IPS-15b (cell line): ENCODE data around the gene RNF121.

Experiments used
- H3K27me3 ChIP-seq: one replicate; pipeline ENCODE4 v1.6.1; 2013; ENCODE audit warnings: low read length; ENCODE audit not compliant: control insufficient read depth, insufficient read depth
- H3K36me3 ChIP-seq: one replicate; pipeline ENCODE4 v1.6.1; 2013; ENCODE audit warnings: low read length; ENCODE audit not compliant: control insufficient read depth, insufficient read depth
- H3K4me1 ChIP-seq: one replicate; pipeline ENCODE4 v1.6.1; 2013; ENCODE audit warnings: mild to moderate bottlenecking, low read length; ENCODE audit not compliant: control insufficient read depth, insufficient read depth
- H3K4me3 ChIP-seq: one replicate; pipeline ENCODE4 v1.5.1; 2013; ENCODE audit warnings: low read depth, low read length
- H3K9ac ChIP-seq: one replicate; pipeline ENCODE4 v1.6.1; 2013; ENCODE audit warnings: low read depth, mild to moderate bottlenecking, low read length
- H3K9me3 ChIP-seq: one replicate; pipeline ENCODE4 v1.6.1; 2013; ENCODE audit warnings: mild to moderate bottlenecking, low read length; ENCODE audit not compliant: control insufficient read depth, insufficient read depth

Gene RNF121

DNA sequence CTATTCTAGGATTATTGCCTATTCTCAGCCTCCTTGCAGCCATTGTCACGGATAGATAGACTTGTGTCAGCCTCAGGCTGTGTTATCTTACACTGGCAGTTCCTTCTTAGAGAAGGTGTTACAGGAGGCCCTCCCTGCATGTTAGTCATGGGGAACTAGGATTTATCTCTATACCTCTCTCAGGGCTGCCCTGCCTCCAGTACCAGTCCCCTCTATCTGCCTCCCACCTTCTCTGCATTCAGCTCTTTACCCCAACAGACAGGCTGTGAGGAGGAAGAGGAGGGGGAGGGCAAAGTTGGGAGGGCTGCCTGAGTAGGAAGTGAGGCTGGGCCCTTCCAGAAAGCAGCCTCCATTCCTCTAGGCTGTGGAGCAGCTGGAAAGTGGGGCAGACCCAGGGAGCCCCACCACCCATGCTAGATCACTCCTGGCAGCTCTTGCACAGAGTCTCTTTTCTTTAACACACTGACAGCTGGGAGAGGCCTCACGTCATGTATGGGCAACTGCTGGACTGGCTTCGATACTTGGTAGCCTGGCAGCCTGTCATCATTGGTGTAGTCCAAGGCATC is 67.0 kb downstream of the RNF121 start:
- peaks cover 15% of the 10 kb centered on the region for H3K36me3 ChIP-seq
- H3K9ac ChIP-seq: no peak overlapping the region
- no peak overlapping the region for H3K4me3 ChIP-seq
- H3K27me3 ChIP-seq: no peaks in the 10 kb centered on the region
- no peaks in the 10 kb centered on the region for H3K9me3 ChIP-seq
- no peaks in the 10 kb centered on the region for H3K4me1 ChIP-seq

DNA sequence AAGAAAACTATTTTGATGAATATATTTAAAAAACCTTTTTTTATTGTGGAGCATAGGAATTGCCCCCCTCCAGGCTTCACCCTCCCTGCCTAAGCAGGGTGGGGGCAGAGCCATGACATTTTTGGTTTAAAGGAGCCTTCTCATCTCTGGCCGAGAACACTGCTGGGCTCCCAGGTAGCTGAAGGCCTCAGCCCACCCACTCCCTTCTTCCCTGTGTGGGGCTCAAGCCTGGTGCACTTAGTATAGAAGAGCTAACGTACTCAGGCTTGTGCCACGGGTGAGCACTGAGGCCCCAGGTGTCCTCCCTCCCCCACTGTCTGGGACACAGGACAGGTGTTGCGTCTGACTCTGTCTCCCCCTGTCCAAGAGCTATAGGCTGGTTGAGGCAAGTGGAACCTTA is 67.7 kb downstream of the RNF121 start:
- Histone ChIP-seq H3K9me3 (no peaks in the 10 kb centered on the region), H3K9ac (no peak overlapping the region), H3K4me1 (no peaks in the 10 kb centered on the region)

DNA sequence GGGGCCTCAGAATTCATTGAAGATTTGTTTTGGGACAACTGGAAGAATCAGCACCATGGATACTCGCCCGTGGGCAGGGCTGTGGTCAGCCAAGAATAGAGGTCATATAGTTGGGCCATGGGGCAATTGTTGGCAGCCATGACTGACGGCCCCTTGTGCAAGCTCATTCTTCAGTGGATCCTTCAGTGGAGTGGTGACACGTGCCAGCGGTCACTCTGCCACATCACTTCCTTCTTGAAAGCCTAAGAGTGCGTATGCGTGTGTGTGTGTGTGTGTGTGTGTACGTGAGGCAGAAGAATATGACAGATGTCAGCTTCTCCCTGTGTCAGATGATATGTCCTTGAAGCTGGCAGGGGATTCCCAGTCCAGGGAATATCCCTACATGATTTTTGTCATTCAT is 68.1 kb downstream of the RNF121 start:
- Histone ChIP-seq H3K9me3 (no peaks in the 10 kb centered on the region), H3K36me3 (peaks cover 26% of the 10 kb centered on the region), H3K27me3 (no peaks in the 10 kb centered on the region), H3K4me3 (no peak overlapping the region), H3K4me1 (no peaks in the 10 kb centered on the region), H3K9ac (no peak overlapping the region)

More for the DNA sequence above, 67.7 kb downstream of the RNF121 start:
- H3K27me3 ChIP-seq: no peaks in the 10 kb centered on the region
- H3K36me3 ChIP-seq: peaks cover 21% of the 10 kb centered on the region
- H3K4me3 ChIP-seq: no peak overlapping the region

DNA sequence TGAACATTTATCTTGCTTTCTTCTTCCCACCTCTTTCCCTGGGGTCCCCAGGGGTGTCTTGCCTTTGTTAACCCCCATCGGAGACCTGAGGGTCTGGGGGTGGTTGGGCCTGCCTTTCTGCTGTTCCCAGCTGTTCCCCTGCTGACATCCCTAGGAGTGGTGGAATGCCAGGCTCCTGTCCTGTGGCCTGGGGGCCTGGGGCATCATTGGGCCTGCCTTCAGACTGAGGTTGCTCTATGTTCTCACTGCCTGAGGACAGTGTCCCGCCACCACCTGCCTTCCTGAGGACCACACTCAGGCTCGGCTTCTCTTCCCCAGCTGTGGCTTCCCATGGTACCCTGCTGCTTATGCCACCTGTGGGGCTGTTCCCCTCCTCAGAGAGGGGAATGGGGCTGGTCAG is 68.7 kb downstream of the RNF121 start:
- no peak overlapping the region for H3K4me3 ChIP-seq
- H3K27me3 ChIP-seq: no peaks in the 10 kb centered on the region
- H3K9me3 ChIP-seq: no peaks in the 10 kb centered on the region
- H3K36me3 ChIP-seq: peaks cover 32% of the 10 kb centered on the region
- H3K4me1 ChIP-seq: no peaks in the 10 kb centered on the region
- H3K9ac ChIP-seq: no peak overlapping the region

DNA sequence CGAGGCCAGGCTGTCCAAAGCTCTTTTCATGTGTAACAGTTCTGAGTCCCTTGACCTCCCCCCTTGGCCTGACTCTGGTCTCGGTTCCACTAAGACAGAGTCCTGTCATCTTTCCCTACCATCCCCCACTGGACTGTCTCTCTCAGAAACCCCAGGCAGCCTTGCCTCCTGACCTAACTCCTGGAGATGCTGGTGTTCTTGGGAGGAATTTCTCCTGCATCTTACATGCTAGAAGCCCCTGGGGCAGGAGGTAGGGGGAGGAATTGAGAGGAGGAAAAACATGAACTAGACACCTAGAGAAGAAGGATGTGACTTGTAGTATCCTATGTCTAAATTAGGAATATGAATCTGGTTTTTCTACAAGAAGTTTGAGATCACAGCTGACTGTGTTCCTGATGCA is 69.2 kb downstream of the RNF121 start:
- Histone ChIP-seq H3K9me3 (no peaks in the 10 kb centered on the region), H3K27me3 (no peaks in the 10 kb centered on the region), H3K9ac (no peak overlapping the region), H3K36me3 (peaks cover 36% of the 10 kb centered on the region), H3K4me1 (no peaks in the 10 kb centered on the region), H3K4me3 (no peak overlapping the region)

DNA sequence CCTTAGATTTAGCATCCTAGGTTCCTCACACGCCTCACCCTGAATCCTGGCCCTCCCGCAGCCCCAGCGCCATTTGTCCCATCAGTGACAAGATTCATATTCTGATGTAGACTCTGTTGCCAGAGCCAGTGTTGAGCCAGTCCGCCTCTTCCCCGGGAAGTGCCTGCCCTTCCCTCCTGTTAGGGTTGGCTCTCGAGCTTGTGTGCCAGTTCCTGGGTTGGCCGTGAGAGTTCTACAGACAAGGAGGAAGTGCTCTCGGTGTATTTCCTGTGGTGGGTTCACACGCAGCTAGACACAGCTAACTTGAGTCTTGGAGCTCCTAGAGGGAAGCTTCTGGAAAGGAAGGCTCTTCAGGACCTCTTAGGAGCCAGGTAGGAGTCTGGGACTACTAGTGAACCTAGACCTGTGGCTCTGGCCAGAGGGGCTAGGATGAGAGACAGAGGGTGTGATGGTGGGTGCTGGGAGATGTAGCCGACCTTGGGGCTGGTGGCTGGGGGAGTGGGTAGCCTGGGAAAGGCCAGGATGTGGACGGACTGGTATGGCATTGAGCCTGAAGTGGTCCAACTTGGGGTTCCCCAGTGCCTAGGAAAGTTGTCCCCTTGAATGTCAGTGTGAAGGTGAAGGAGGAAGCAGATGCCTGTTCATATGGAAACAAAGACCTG is 69.9 kb downstream of the RNF121 start, which contains the start of gene IL18BP:
Gene IL18BP, plus strand, starts transcription at position 261 of the 662 bp plus-strand sequence. CDS start 1,076 bp downstream, outside the sequence.
- H3K9me3 ChIP-seq: no peaks in the 10 kb centered on the region
- no peak within 1 kb of the TSS for H3K9ac ChIP-seq
- H3K27me3 ChIP-seq: no peaks in the 10 kb centered on the region
- no peaks in the 10 kb centered on the region for H3K4me1 ChIP-seq
- H3K36me3 ChIP-seq: peaks cover 43% of the 10 kb centered on the region
- no peak within 1 kb of the TSS for H3K4me3 ChIP-seq

DNA sequence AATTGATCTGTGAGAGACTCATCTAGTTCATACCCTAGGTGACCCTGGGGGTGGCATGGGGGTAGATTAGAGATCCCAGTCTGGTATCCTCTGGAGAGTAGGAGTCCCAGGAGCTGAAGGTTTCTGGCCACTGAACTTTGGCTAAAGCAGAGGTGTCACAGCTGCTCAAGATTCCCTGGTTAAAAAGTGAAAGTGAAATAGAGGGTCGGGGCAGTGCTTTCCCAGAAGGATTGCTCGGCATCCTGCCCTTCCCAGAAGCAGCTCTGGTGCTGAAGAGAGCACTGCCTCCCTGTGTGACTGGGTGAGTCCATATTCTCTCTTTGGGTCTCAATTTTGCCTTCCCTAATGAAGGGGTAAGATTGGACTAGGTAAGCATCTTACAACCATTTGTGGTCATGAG is 70.5 kb downstream of the RNF121 start:
- H3K27me3 ChIP-seq: no peaks in the 10 kb centered on the region
- H3K4me3 ChIP-seq: no peak overlapping the region
- no peaks in the 10 kb centered on the region for H3K9me3 ChIP-seq
- peaks cover 49% of the 10 kb centered on the region for H3K36me3 ChIP-seq
- H3K4me1 ChIP-seq: no peaks in the 10 kb centered on the region
- no peak overlapping the region for H3K9ac ChIP-seq

DNA sequence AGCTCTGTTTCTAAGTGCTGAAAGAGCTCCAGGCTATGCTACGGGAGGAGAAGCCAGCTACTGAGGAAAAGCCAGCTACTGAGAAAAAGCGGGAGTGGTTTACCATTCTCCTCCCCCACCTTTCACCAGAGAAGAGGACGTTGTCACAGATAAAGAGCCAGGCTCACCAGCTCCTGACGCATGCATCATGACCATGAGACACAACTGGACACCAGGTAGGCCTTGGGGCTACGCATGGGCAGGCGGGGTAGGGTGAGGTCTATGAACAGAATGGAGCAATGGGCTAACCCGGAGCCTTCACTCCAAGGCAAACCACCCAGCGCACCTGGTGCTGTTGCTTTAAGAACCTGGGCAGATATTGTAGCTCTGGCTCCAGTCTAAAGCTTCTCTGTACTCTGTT is 71.0 kb downstream of the RNF121 start:
- H3K9me3 ChIP-seq: no peaks in the 10 kb centered on the region
- no peak overlapping the region for H3K9ac ChIP-seq
- no peak overlapping the region for H3K4me3 ChIP-seq
- no peaks in the 10 kb centered on the region for H3K4me1 ChIP-seq
- no peaks in the 10 kb centered on the region for H3K27me3 ChIP-seq
- H3K36me3 ChIP-seq: peaks cover 52% of the 10 kb centered on the region

DNA sequence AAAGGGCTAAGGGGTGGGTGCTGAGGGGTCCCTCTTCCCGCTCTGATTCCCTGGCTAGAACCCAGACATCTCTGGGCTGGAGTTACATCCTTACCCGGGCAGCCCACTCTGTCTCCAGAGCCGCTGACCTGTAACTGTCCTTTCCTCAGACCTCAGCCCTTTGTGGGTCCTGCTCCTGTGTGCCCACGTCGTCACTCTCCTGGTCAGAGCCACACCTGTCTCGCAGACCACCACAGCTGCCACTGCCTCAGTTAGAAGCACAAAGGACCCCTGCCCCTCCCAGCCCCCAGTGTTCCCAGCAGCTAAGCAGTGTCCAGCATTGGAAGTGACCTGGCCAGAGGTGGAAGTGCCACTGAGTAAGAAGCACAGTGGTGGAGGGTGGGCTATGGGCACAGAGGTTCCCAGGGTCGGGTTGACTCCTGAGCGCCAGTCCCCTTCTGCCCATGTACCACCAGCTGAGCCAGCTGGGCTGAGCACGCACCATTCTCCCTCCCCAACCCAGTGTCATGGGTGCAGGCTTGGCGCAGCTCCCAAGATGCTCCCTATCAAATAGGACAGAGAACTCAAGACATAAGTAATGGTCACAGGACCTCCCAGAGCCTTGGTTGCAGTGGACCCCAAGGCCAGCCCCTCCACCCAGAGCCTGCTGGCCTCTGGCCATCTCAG is 71.5 kb downstream of the RNF121 start:
- Histone ChIP-seq H3K27me3 (no peaks in the 10 kb centered on the region), H3K9ac (no peak overlapping the region), H3K4me3 (no peak overlapping the region), H3K4me1 (no peaks in the 10 kb centered on the region), H3K9me3 (no peaks in the 10 kb centered on the region), H3K36me3 (peaks cover 58% of the 10 kb centered on the region)

DNA sequence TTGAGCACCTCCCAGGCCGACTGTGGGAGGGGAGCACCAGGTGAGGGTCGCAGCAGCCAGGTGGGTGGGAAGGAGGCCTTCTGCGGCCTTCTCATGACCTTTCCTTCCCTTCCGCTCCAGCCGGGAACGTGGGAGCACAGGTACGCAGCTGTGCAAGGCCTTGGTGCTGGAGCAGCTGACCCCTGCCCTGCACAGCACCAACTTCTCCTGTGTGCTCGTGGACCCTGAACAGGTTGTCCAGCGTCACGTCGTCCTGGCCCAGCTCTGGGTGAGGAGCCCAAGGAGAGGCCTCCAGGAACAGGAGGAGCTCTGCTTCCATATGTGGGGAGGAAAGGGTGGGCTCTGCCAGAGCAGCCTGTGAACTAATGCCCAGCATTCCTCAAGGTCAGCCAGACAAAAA is 72.4 kb downstream of the RNF121 start:
- Histone ChIP-seq H3K4me3 (no peak overlapping the region), H3K27me3 (no peaks in the 10 kb centered on the region), H3K36me3 (peaks cover 67% of the 10 kb centered on the region), H3K9ac (no peak overlapping the region), H3K4me1 (no peaks in the 10 kb centered on the region), H3K9me3 (no peaks in the 10 kb centered on the region)

DNA sequence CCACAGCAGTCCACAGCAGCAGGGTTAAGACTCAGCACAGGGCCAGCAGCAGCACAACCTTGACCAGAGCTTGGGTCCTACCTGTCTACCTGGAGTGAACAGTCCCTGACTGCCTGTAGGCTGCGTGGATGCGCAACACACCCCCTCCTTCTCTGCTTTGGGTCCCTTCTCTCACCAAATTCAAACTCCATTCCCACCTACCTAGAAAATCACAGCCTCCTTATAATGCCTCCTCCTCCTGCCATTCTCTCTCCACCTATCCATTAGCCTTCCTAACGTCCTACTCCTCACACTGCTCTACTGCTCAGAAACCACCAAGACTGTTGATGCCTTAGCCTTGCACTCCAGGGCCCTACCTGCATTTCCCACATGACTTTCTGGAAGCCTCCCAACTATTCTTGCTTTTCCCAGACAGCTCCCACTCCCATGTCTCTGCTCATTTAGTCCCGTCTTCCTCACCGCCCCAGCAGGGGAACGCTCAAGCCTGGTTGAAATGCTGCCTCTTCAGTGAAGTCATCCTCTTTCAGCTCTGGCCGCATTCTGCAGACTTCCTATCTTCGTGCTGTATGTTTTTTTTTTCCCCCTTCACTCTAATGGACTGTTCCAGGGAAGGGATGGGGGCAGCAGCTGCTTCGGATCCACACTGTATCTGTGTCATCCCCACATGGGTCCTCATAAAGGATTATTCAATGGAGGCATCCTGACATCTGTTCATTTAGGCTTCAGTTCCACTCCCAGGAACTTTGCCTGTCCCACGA is 73.2 kb downstream of the RNF121 start:
- Histone ChIP-seq H3K9me3 (no peaks in the 10 kb centered on the region), H3K4me3 (no peak overlapping the region), H3K36me3 (peaks cover 69% of the 10 kb centered on the region), H3K4me1 (no peaks in the 10 kb centered on the region), H3K9ac (no peak overlapping the region), H3K27me3 (no peaks in the 10 kb centered on the region)
